HCT116 (cell line): ENCODE results near the gene PELI1.

Source experiments
- CEBPB ChIP-seq: IDR thresholded peaks from 2 replicates; pipeline ENCODE4 v1.6.1; 2012; ENCODE audit warnings: low read depth
- CTCF ChIP-seq, 3 experiments: fragments of 200-600 bp in 1 of 3; sonication (generic) in 1 of 3; IDR thresholded peaks in 2 of 3; conservative IDR thresholded peaks in 1 of 3; 2 replicates each; pipeline ENCODE4 v1.5.1; 2012 to 2017; ENCODE audit warnings: low read depth in 2 of 3, low read length in 2 of 3, antibody characterized with exemption in 1 of 3, borderline replicate concordance in 1 of 3, control low read depth in 1 of 3, mild to moderate bottlenecking in 1 of 3, mixed read lengths in 1 of 3, mixed run types in 1 of 3, moderate library complexity in 1 of 3; ENCODE audit not compliant: insufficient read depth in 1 of 3
- EZH2 ChIP-seq: fragments of 200-600 bp; sonication (generic); IDR thresholded peaks from 2 replicates; pipeline ENCODE4 v1.6.1; 2017; ENCODE audit warnings: antibody characterized with exemption, mixed run types
- EZH2phosphoT487 ChIP-seq: fragments of 200-600 bp; IDR thresholded peaks from 2 replicates; pipeline ENCODE4 v1.6.1; 2018; ENCODE audit warnings: antibody characterized with exemption, borderline replicate concordance
- FOSL1 ChIP-seq: IDR thresholded peaks from 2 replicates; pipeline ENCODE4 v1.6.1; 2012; ENCODE audit warnings: low read depth
- MAX ChIP-seq: IDR thresholded peaks from 2 replicates; pipeline ENCODE4 v1.6.1; 2012
- POLR2A ChIP-seq: IDR thresholded peaks from 2 replicates; pipeline ENCODE4 v1.7.0; 2011; ENCODE audit warnings: borderline replicate concordance; ENCODE audit not compliant: insufficient read depth, insufficient read length; ENCODE audit errors: extremely low read depth
- POLR2AphosphoS5 ChIP-seq: IDR thresholded peaks from 2 replicates; pipeline ENCODE4 v1.6.1; 2011; ENCODE audit warnings: mild to moderate bottlenecking, low read depth, low read length, moderate library complexity
- RAD21 ChIP-seq: IDR thresholded peaks from 2 replicates; pipeline ENCODE4 v1.6.1; 2012; ENCODE audit warnings: low read depth, mild to moderate bottlenecking
- REST ChIP-seq: IDR thresholded peaks from 2 replicates; pipeline ENCODE4 v1.6.1; 2012; ENCODE audit warnings: low read depth
- SIN3A ChIP-seq: IDR thresholded peaks from 2 replicates; pipeline ENCODE4 v1.6.1; 2012; ENCODE audit warnings: low read depth
- TCF7L2 ChIP-seq: IDR thresholded peaks from 2 replicates; pipeline ENCODE4 v1.7.0; 2011; ENCODE audit warnings: borderline replicate concordance, inconsistent platforms; ENCODE audit not compliant: insufficient read depth, insufficient read length; ENCODE audit errors: extremely low read depth
- ZFX ChIP-seq: fragments of 450-650 bp; IDR thresholded peaks from 2 replicates; pipeline ENCODE4 v1.6.1; 2017

- TF ChIP-seq CTCF (IDR thresholded peaks at IDR 0.05 in 2 of 3, conservative IDR thresholded peaks at IDR 0.05 in 1 of 3; ENCODE audit: borderline replicate concordance in 1 of 3, insufficient read depth in 1 of 3, low read depth in 2 of 3, low read length in 2 of 3) (no peak), POLR2A (no peak), CEBPB (no peak), SIN3A (no peak), RAD21 (no peak), POLR2AphosphoS5 (no peak), TCF7L2 (no peak), EZH2 (no peak), ZFX (no peak), EZH2phosphoT487 (no peak), REST (no peak), FOSL1 (no peak), MAX (no peak)
Observed at GRCh38 chr2:64126601-64127000, 17.6 kb downstream of the PELI1 start.
